B cell (primary cell): Measurements from ENCODE around the gene COL5A2. TPM values are rescaled to one million over a fixed set of nuclear protein-coding genes. Genes with fewer than 3 reads are reported as not detected.

ENCODE experiments used
- ATAC-seq: fragments of 200-7000 bp; cut with Tn5 transposase; one replicate; pipeline ENCODE4 v1.10.0; 2021; ENCODE audit warnings: low read depth, mild to moderate bottlenecking, moderate number of reproducible peaks, moderate library complexity
- CTCF ChIA-PET: fragments of 350-600 bp; sonication (Branson Sonifier 250); formaldehyde crosslinking; loops from one replicate; lab custom pipeline; 2021; ENCODE audit warnings: antibody characterized with exemption, inconsistent platforms; lab: Charles Lee
- POLR2A ChIA-PET: fragments of 350-600 bp; sonication (Branson Sonifier 250); formaldehyde crosslinking; loops from one replicate; lab custom pipeline; 2021; ENCODE audit warnings: antibody characterized with exemption; lab: Charles Lee
- DNase-seq: peaks from one replicate; pipeline ENCODE4 v3.0.0; 2013
- H2AFZ ChIP-seq: 2 replicates; pipeline ENCODE4 v1.6.1; 2012; ENCODE audit warnings: mild to moderate bottlenecking, low read depth, low read length; ENCODE audit not compliant: insufficient read depth, poor library complexity, severe bottlenecking
- H3K27ac ChIP-seq, 2 donors: 1 replicate in 1 of 2; 2 replicates in 1 of 2; pipeline ENCODE4 v1.5.1; 2012 to 2013; ENCODE audit warnings: low read length in 2 of 2, mild to moderate bottlenecking in 2 of 2, moderate library complexity in 1 of 2
- H3K27me3 ChIP-seq, 4 experiments: fragments of 200-600 bp in 1 of 4; sonication (generic) in 1 of 4; replicated peaks in 1 of 4; 1 replicate in 2 of 4; 2 replicates in 2 of 4; pipeline versions ENCODE4 v1.6.1 to v1.7.0; 2013 to 2016; ENCODE audit warnings: low read length in 3 of 4, mild to moderate bottlenecking in 2 of 4, mixed read lengths in 1 of 4, moderate library complexity in 1 of 4; ENCODE audit not compliant: insufficient read depth in 4 of 4, control insufficient read depth in 3 of 4; ENCODE audit errors: control extremely low read depth in 1 of 4
- H3K36me3 ChIP-seq, 2 experiments: replicated peaks in 1 of 2; 1 replicate in 1 of 2; 2 replicates in 1 of 2; pipeline versions ENCODE4 v1.6.1 to v1.7.1; 2013; ENCODE audit warnings: low read length in 1 of 2; ENCODE audit not compliant: insufficient read depth in 2 of 2, control insufficient read depth in 1 of 2; ENCODE audit errors: control extremely low read depth in 1 of 2, extremely low read depth in 1 of 2
- H3K4me1 ChIP-seq, 2 donors: fragments of 200-600 bp in 1 of 2; sonication (generic) in 1 of 2; 1 replicate in 1 of 2; 2 replicates in 1 of 2; pipeline versions ENCODE4 v1.5.1 to v1.6.1; 2013 to 2017; ENCODE audit warnings: low read length in 2 of 2; ENCODE audit not compliant: control insufficient read depth in 2 of 2, insufficient read depth in 2 of 2
- H3K4me2 ChIP-seq: replicated peaks from 2 replicates; pipeline ENCODE3; 2012; ENCODE audit warnings: mild to moderate bottlenecking, low read depth, low read length; ENCODE audit not compliant: poor library complexity, severe bottlenecking
- H3K4me3 ChIP-seq, 5 experiments: fragments of 200-600 bp in 1 of 5; sonication (generic) in 1 of 5; 1 replicate in 3 of 5; 2 replicates in 2 of 5; pipeline versions ENCODE4 v1.5.1 to v1.7.0; 2011 to 2016; ENCODE audit warnings: low read length in 4 of 5, mild to moderate bottlenecking in 4 of 5, low read depth in 2 of 5, control low read depth in 1 of 5, moderate library complexity in 1 of 5; ENCODE audit not compliant: insufficient read depth in 1 of 5; ENCODE audit errors: control extremely low read depth in 1 of 5, extremely low read depth in 1 of 5
- H3K79me2 ChIP-seq: fragments of 200-600 bp; sonication (generic); one replicate; pipeline ENCODE4 v1.6.0; 2016; ENCODE audit warnings: low read length; ENCODE audit not compliant: control insufficient read depth, insufficient read depth
- H3K9ac ChIP-seq: fragments of 200-600 bp; sonication (generic); 2 replicates; pipeline ENCODE4 v1.6.1; 2017; ENCODE audit warnings: mild to moderate bottlenecking, low read length, moderate library complexity
- H3K9me3 ChIP-seq, 3 donors: one replicate each; pipeline versions ENCODE4 v1.6.1 to v1.7.1; 2013; ENCODE audit warnings: low read length in 2 of 3; ENCODE audit not compliant: control insufficient read depth in 2 of 3, insufficient read depth in 1 of 3; ENCODE audit errors: control extremely low read depth in 1 of 3
- H4K20me1 ChIP-seq: 2 replicates; pipeline ENCODE4 v1.6.0; 2012; ENCODE audit warnings: mild to moderate bottlenecking, low read length; ENCODE audit not compliant: insufficient read depth, control insufficient read depth, poor library complexity, severe bottlenecking
- H3K27ac Mint-ChIP-seq: one replicate; pipeline ENCODE4 v1.8.0; 2021; ENCODE audit warnings: mixed read lengths
- H3K27me3 Mint-ChIP-seq: one replicate; pipeline ENCODE4 v1.8.0; 2021; ENCODE audit warnings: mixed read lengths
- H3K4me1 Mint-ChIP-seq: one replicate; pipeline ENCODE4 v1.8.0; 2021; ENCODE audit warnings: mixed read lengths
- H3K4me3 Mint-ChIP-seq: one replicate; pipeline ENCODE4 v1.8.0; 2021; ENCODE audit warnings: mixed read lengths
- H3K9me3 Mint-ChIP-seq: one replicate; pipeline ENCODE4 v1.8.0; 2022; ENCODE audit warnings: mixed read lengths; ENCODE audit not compliant: insufficient read depth
- CTCF ChIP-seq: fragments of 200-600 bp; IDR thresholded peaks from one replicate; pipeline ENCODE4 v1.8.0; 2022; ENCODE audit warnings: antibody characterized with exemption, mild to moderate bottlenecking
- EZH2 ChIP-seq: IDR thresholded peaks from 2 replicates; pipeline ENCODE4 v1.6.1; 2012; ENCODE audit warnings: borderline replicate concordance, low read depth, mild to moderate bottlenecking, moderate library complexity, low read length; ENCODE audit not compliant: insufficient read depth, poor library complexity, severe bottlenecking
- WGBS: methylation state at CpG from one replicate; pipeline ENCODE4 v1.1.5; 2013; ENCODE audit warnings: missing lambda C conversion rate; ENCODE audit not compliant: insufficient coverage; 5-methylcytosine and 5-hydroxymethylcytosine counted together
- intact Hi-C: fragments of 100-400 bp; cut with micrococcal nuclease; formaldehyde crosslinking; loops from one replicate; pipeline ENCODE4 v1.10.0; 2022
- polyA plus RNA-seq: library from polyadenylated mRNA; depleted of rRNA; stranded (reverse); fragments of >200 nt; gene quantifications from 2 replicates; pipeline ENCODE4 v1.2.3, GENCODE V29; 2012
- small RNA-seq: library from RNA; depleted of rRNA; stranded (forward); fragments of <200 nt; gene quantifications from one replicate; pipeline ENCODE3, GENCODE V24; 2012; ENCODE audit warnings: low replicate concordance, low read depth; ENCODE audit not compliant: insufficient read length
- total RNA-seq, 2 donors: library from RNA; stranded (reverse); fragments of 120-200 nt in 1 of 2; gene quantifications; 1 replicate in 1 of 2; 2 replicates in 1 of 2; pipeline versions ENCODE4 v1.2.3 to v1.2.4, GENCODE V29; 2013 to 2022

COL5A2 gene
- total and polyA plus RNA-seq, 2 donors (not counting 1 experiment from before 2014, with no cell fraction given) = 0.44 to 0.45 TPM

- H3K4me3 ChIP-seq = no peak overlapping the region
- H3K4me2 ChIP-seq = no peak overlapping the region
- ChIA-PET CTCF (no interaction called here), POLR2A (no interaction called here)
- H3K9ac ChIP-seq = no peak overlapping the region
- H3K27ac ChIP-seq = no peak overlapping the region
- no peaks in the 10 kb centered on the region for H3K9me3 ChIP-seq
- TF ChIP-seq CTCF (no peak), EZH2 (no peak)
- H2AFZ ChIP-seq = no peak overlapping the region
- H3K27ac Mint-ChIP-seq = no peak overlapping the region
- no peak for DNase-seq
- no peaks in the 10 kb centered on the region for H3K27me3 Mint-ChIP-seq
- no peaks in the 10 kb centered on the region for H3K79me2 ChIP-seq
- H3K4me1 ChIP-seq = no peaks in the 10 kb centered on the region
- no peaks in the 10 kb centered on the region for H4K20me1 ChIP-seq
- no peak for ATAC-seq
- H3K27me3 ChIP-seq = no peaks in the 10 kb centered on the region
- H3K4me1 Mint-ChIP-seq = no peaks in the 10 kb centered on the region
- no peaks in the 10 kb centered on the region for H3K9me3 Mint-ChIP-seq
- H3K4me3 Mint-ChIP-seq = no peak overlapping the region
- no peaks in the 10 kb centered on the region for H3K36me3 ChIP-seq
- intact Hi-C loops = no loop called here
Observed at GRCh38 chr2:188984065-188984491, 195.5 kb downstream of the COL5A2 start.

- ATAC-seq (no peak), DNase-seq (no peak)
- Histone ChIP-seq H3K36me3 (no peaks in the 10 kb centered on the region), H3K79me2 (no peaks in the 10 kb centered on the region), H3K27ac (no peak overlapping the region), H3K9ac (no peak overlapping the region), H3K4me1 (no peaks in the 10 kb centered on the region), H4K20me1 (no peaks in the 10 kb centered on the region), H3K4me2 (no peak overlapping the region), H3K9me3 (no peaks in the 10 kb centered on the region), H3K4me3 (no peak overlapping the region), H2AFZ (no peak overlapping the region), H3K27me3 (no peaks in the 10 kb centered on the region)
- TF ChIP-seq EZH2 (no peak), CTCF (no peak)
- Mint-ChIP-seq H3K4me3 (no peak overlapping the region), H3K4me1 (no peaks in the 10 kb centered on the region), H3K27ac (no peak overlapping the region), H3K9me3 (no peaks in the 10 kb centered on the region), H3K27me3 (no peaks in the 10 kb centered on the region)
- intact Hi-C loops = no loop called here
- CTCF ChIA-PET = no interaction called here
- WGBS = 100% methylated on average over 1 of the region's 4 CpGs
- POLR2A ChIA-PET = no interaction called here
Observed at GRCh38 chr2:188983427-188984064, 196.0 kb downstream of the COL5A2 start.

Small RNA genes within 50 kb of the gene (small RNA-seq; reads per million reads assigned to genes)
- gene MIR3129 = not detected

Other genes starting within 250 kb of the COL5A2 start
- gene COL3A1, start 205.4 kb downstream of the COL5A2 start, total RNA-seq = not detected in 2 replicates
- not detected in 2 replicates for gene COL3A1, start 205.4 kb downstream of the COL5A2 start, polyA plus RNA-seq